ENCODE results near the gene AJUBA.

DNA sequence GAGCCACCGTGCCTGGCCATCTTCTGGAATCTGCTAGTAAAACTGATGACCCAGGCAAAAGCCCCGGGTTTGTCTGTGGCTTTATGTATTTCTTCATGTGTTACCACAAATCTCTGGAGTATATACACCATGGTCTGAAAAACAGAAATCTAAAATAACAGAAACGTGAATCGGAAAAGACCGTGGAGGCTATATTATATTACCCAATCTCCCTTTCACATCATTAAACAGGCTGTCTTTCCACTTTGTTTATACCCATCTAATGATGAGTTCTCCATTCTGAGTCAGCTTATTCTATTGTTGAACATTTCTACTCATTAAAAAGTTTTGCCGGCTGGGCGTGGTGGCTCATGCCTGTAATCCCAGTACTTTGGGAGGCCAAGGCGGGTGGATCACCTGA, 9.5 kb upstream of the AJUBA start:
- TF ChIP-seq, protein P1, sequence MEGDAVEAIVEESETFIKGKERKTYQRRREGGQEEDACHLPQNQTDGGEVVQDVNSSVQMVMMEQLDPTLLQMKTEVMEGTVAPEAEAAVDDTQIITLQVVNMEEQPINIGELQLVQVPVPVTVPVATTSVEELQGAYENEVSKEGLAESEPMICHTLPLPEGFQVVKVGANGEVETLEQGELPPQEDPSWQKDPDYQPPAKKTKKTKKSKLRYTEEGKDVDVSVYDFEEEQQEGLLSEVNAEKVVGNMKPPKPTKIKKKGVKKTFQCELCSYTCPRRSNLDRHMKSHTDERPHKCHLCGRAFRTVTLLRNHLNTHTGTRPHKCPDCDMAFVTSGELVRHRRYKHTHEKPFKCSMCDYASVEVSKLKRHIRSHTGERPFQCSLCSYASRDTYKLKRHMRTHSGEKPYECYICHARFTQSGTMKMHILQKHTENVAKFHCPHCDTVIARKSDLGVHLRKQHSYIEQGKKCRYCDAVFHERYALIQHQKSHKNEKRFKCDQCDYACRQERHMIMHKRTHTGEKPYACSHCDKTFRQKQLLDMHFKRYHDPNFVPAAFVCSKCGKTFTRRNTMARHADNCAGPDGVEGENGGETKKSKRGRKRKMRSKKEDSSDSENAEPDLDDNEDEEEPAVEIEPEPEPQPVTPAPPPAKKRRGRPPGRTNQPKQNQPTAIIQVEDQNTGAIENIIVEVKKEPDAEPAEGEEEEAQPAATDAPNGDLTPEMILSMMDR (IDR thresholded peaks at IDR 0.05): no peak
- TF ChIP-seq POLR2A (IDR thresholded peaks at IDR 0.05): no peak
